ENCODE results near the gene LRRC2. TPM values are rescaled to one million over a fixed set of nuclear protein-coding genes. Genes with fewer than 3 reads are reported as not detected.

Gene LRRC2
- total and polyA plus RNA-seq, 2 of the 13 experiments (the other 11 are each of a cell fraction or from before 2014, with no cell fraction given): 0.27 to 0.58 TPM

GRCh38 chr3:46609212-46609721 lies 43.2 kb upstream of the LRRC2 start:
- Histone ChIP-seq H3K79me2 (ENCODE audit: insufficient read depth, low read length) (no peaks in the 10 kb centered on the region), H3K36me3 (replicated peaks in 1 of 2; ENCODE audit: control insufficient read depth in 1 of 2, insufficient read depth in 2 of 2, low read length in 2 of 2) (no peaks in the 10 kb centered on the region), H3K27ac (ENCODE audit: extremely low read length, insufficient read depth, low read length) (no peak overlapping the region), H3K4me1 (ENCODE audit: insufficient read depth, low read length) (peaks cover 15% of the 10 kb centered on the region), H3K9ac (ENCODE audit: insufficient read depth, low read depth, low read length) (no peak overlapping the region), H3K27me3 (ENCODE audit: control insufficient read depth in 1 of 2, insufficient read depth in 2 of 2, low read length in 2 of 2) (peaks cover 0 to 14% of the 10 kb centered on the region in 2 experiments; a peak in 1 of 5 replicates), H3K4me2 (ENCODE audit: low read depth, low read length) (no peak overlapping the region), H2AFZ (ENCODE audit: low read length) (no peak overlapping the region), H3K9me3 (ENCODE audit: low read length) (no peaks in the 10 kb centered on the region), H4K20me1 (ENCODE audit: insufficient read depth, low read length) (no peaks in the 10 kb centered on the region), H3K4me3 (replicated peaks in 1 of 3; ENCODE audit: insufficient read depth in 1 of 3, low read depth in 2 of 3, low read length in 3 of 3) (no peak overlapping the region)
- FAIRE-seq (no peak), ATAC-seq (peak; percentile 39; the same call in 2 of the 3 replicates), DNase-seq (ENCODE audit: low spot score) (no peak)
- BruUV-seq (replicated peaks): no TSS peak
- no peak for TF ChIP-seq ZNF713 (CRISPR knock-in tag; IDR thresholded peaks at IDR 0.05)
- TF ChIP-seq ZFP36L1 (CRISPR knock-in tag; IDR thresholded peaks at IDR 0.05): no peak
- TF ChIP-seq ZBTB26 (CRISPR knock-in tag; IDR thresholded peaks at IDR 0.05; ENCODE audit: borderline replicate concordance): no peak
- TF ChIP-seq THAP9 (CRISPR knock-in tag; IDR thresholded peaks at IDR 0.05; ENCODE audit: borderline replicate concordance): no peak
- intact Hi-C loops (cut with micrococcal nuclease; ENCODE audit: unreplicated experiment) (no loop called here), in situ Hi-C loops (cut with HindIII; ENCODE audit: extremely low pct_ligation_motif_present, low pct_unique_long_range_greater_than_20kb) (no loop called here)
- POLR2A ChIA-PET: no interaction called here
- CTCF ChIA-PET (ENCODE audit: low intra/inter-chr PET ratio, low total read pairs): interaction anchor here (2.8 kb wide), 1 partner anchor 121 kb away, joined by 7 read pairs; no protein-coding TSS in a partner anchor
- WGBS (ENCODE audit: low lambda C conversion rate): 7% methylated on average over 5 of the region's 5 CpGs

Measured in HepG2 (cell line).